HG03378 (cell line): Measurements from ENCODE around the gene TMEM14A.

Experiments
- ATAC-seq: cut with Tn5 transposase; IDR thresholded peaks from one replicate; pipeline ENCODE4 v1.9.1; 2021; ENCODE audit warnings: mild to moderate bottlenecking, moderate library complexity; ENCODE audit not compliant: unreplicated experiment

Gene TMEM14A

GRCh38 chr6:52731719-52732118 lies 60.8 kb downstream of the TMEM14A start:
- no peak for ATAC-seq

GRCh38 chr6:52733172-52733571 lies 62.3 kb downstream of the TMEM14A start:
- no peak for ATAC-seq

DNA sequence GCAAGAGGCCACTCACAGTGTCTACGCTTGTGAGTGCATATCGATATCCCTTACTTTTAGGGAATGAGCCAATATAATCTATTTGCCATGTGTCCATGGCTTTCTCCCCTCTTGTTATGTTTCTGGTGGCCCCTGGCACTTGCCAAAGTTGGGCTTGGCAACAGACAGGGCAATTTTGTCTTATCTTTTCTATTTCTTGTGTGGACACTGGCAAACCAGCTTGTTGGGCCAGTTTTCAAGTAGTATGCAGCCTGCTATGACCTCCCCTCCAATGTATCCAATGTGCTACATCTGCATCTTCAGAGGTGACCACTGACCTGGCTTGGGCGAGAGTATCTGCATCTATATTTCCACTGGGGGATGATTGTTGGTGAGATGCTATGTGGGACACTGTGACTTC lies 63.2 kb downstream of the TMEM14A start:
- ATAC-seq = no peak

DNA sequence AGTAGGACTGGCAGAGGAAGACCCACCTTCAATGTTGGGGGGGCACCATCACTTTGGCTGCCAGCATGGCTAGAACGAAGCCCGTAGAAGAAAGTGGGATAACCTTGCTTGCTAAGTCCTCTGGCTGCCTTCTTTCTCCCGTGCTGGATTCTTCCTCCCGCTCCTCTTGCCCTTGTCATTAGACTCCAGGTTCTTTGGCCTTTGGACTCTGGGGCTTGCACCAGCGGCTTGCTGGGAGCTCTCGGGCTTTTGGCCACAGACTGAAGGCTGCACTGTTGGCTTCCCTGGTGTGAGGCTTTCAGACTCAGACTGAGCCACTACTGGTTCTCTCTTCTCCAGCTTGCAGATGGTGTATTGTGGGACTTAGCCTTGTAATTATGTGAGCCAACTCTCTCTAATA lies 64.2 kb downstream of the TMEM14A start:
- no peak for ATAC-seq

- ATAC-seq = no peak
These were observed 65.2 kb downstream of the TMEM14A start for GRCh38 chr6:52736145-52736544.
